ENCODE data around the gene TOP3A. TPM values are rescaled to one million over a fixed set of nuclear protein-coding genes. Genes with fewer than 3 reads are reported as not detected.

TOP3A gene
- total RNA-seq, 5 donors from 2014 or later (not counting 1 experiment from before 2014, with no cell fraction given): 34.0 to 60.4 (median 52.8) TPM

GRCh38 chr17:18326039-18326438, 11.2 kb upstream of the TOP3A start:
- H3K4me3 Mint-ChIP-seq: no peak overlapping the region
- no peaks in the 10 kb centered on the region for H3K27me3 Mint-ChIP-seq
- ChIA-PET CTCF (no interaction called here), POLR2A (no interaction called here)
- H3K36me3 ChIP-seq (ENCODE audit: control insufficient read depth in 2 of 2, extremely low read depth in 1 of 2, insufficient read depth in 1 of 2, low read length in 1 of 2): peaks cover 26 to 61% of the 10 kb centered on the region in 2 donors
- no peaks in the 10 kb centered on the region for H3K9me3 ChIP-seq
- WGBS (ENCODE audit: insufficient coverage): no CpG with 5 or more reads among the region's 2 CpGs
- peaks cover 10 to 21% (median 14%) of the 10 kb centered on the region in 3 donors for H3K4me1 Mint-ChIP-seq
- H3K4me3 ChIP-seq (ENCODE audit: control insufficient read depth in 1 of 2, extremely low read depth in 1 of 2, low read length in 1 of 2): no peak overlapping the region
- H3K27me3 ChIP-seq (replicated peaks in 1 of 2; ENCODE audit: control insufficient read depth in 2 of 2, extremely low read depth in 1 of 2, insufficient read depth in 2 of 2, low read length in 1 of 2): no peaks in the 10 kb centered on the region
- ATAC-seq (replicated peaks in 1 of 4): no peak
- H3K4me1 ChIP-seq (ENCODE audit: control insufficient read depth in 1 of 2, extremely low read depth in 1 of 2, insufficient read depth in 2 of 2, low read length in 2 of 2): peaks cover 0 to 20% of the 10 kb centered on the region in 2 experiments
- H3K36me3 Mint-ChIP-seq: peaks cover 30% of the 10 kb centered on the region
- no peaks in the 10 kb centered on the region for H3K9me3 Mint-ChIP-seq
- no peak overlapping the region for H3K27ac ChIP-seq (ENCODE audit: low read length)
- H3K27ac Mint-ChIP-seq: no peak overlapping the region
- no peak for DNase-seq

GRCh38 chr17:18324140-18325050, 9.6 kb upstream of the TOP3A start:
- Mint-ChIP-seq H3K36me3 (peaks cover 35% of the 10 kb centered on the region), H3K4me3 (no peak overlapping the region), H3K4me1 (peaks cover 27 to 35% (median 31%) of the 10 kb centered on the region in 3 donors), H3K27me3 (no peaks in the 10 kb centered on the region), H3K9me3 (no peaks in the 10 kb centered on the region), H3K27ac (no peak overlapping the region)
- Histone ChIP-seq H3K9me3 (no peaks in the 10 kb centered on the region), H3K27me3 (replicated peaks in 1 of 2; ENCODE audit: control insufficient read depth in 2 of 2, extremely low read depth in 1 of 2, insufficient read depth in 2 of 2, low read length in 1 of 2) (no peaks in the 10 kb centered on the region), H3K36me3 (ENCODE audit: control insufficient read depth in 2 of 2, extremely low read depth in 1 of 2, insufficient read depth in 1 of 2, low read length in 1 of 2) (peaks cover 26 to 74% of the 10 kb centered on the region in 2 donors), H3K4me3 (ENCODE audit: control insufficient read depth in 1 of 2, extremely low read depth in 1 of 2, low read length in 1 of 2) (no peak overlapping the region), H3K4me1 (ENCODE audit: control insufficient read depth in 1 of 2, extremely low read depth in 1 of 2, insufficient read depth in 2 of 2, low read length in 2 of 2) (peaks cover 0 to 35% of the 10 kb centered on the region in 2 experiments), H3K27ac (ENCODE audit: low read length) (no peak overlapping the region)
- 96% methylated on average over 22 of the region's 27 CpGs for WGBS (ENCODE audit: insufficient coverage)
- DNase-seq (no peak), ATAC-seq (replicated peaks in 1 of 4) (no peak)
- ChIA-PET POLR2A (no interaction called here), CTCF (no interaction called here)

- ATAC-seq (replicated peaks in 1 of 4) (no peak), DNase-seq (no peak)
- Histone ChIP-seq H3K27ac (ENCODE audit: low read length) (no peak overlapping the region), H3K4me3 (ENCODE audit: control insufficient read depth in 1 of 2, extremely low read depth in 1 of 2, low read length in 1 of 2) (no peak overlapping the region), H3K36me3 (ENCODE audit: control insufficient read depth in 2 of 2, extremely low read depth in 1 of 2, insufficient read depth in 1 of 2, low read length in 1 of 2) (peaks cover 26 to 75% of the 10 kb centered on the region in 2 donors), H3K27me3 (replicated peaks in 1 of 2; ENCODE audit: control insufficient read depth in 2 of 2, extremely low read depth in 1 of 2, insufficient read depth in 2 of 2, low read length in 1 of 2) (no peaks in the 10 kb centered on the region), H3K9me3 (no peaks in the 10 kb centered on the region), H3K4me1 (ENCODE audit: control insufficient read depth in 1 of 2, extremely low read depth in 1 of 2, insufficient read depth in 2 of 2, low read length in 2 of 2) (peaks cover 0 to 42% of the 10 kb centered on the region in 2 experiments)
- WGBS (ENCODE audit: insufficient coverage): 94% methylated on average over 11 of the region's 16 CpGs
- ChIA-PET CTCF (no interaction called here), POLR2A (no interaction called here)
- H3K27ac Mint-ChIP-seq: no peak overlapping the region
- no peak overlapping the region for H3K4me3 Mint-ChIP-seq
- H3K9me3 Mint-ChIP-seq: no peaks in the 10 kb centered on the region
- peaks cover 37% of the 10 kb centered on the region for H3K36me3 Mint-ChIP-seq
- no peaks in the 10 kb centered on the region for H3K27me3 Mint-ChIP-seq
- H3K4me1 Mint-ChIP-seq: peaks cover 35 to 42% (median 38%) of the 10 kb centered on the region in 3 donors
These were observed 8.8 kb upstream of the TOP3A start for GRCh38 chr17:18323507-18324139.

GRCh38 chr17:18323007-18323406, 8.2 kb upstream of the TOP3A start:
- H3K36me3 Mint-ChIP-seq: peaks cover 34% of the 10 kb centered on the region
- ChIA-PET CTCF (no interaction called here), POLR2A (no interaction called here)
- Histone ChIP-seq H3K9me3 (no peaks in the 10 kb centered on the region), H3K36me3 (ENCODE audit: control insufficient read depth in 2 of 2, extremely low read depth in 1 of 2, insufficient read depth in 1 of 2, low read length in 1 of 2) (peaks cover 26 to 70% of the 10 kb centered on the region in 2 donors), H3K27ac (ENCODE audit: low read length) (no peak overlapping the region), H3K4me1 (ENCODE audit: control insufficient read depth in 1 of 2, extremely low read depth in 1 of 2, insufficient read depth in 2 of 2, low read length in 2 of 2) (peaks cover 0 to 49% of the 10 kb centered on the region in 2 experiments), H3K4me3 (ENCODE audit: control insufficient read depth in 1 of 2, extremely low read depth in 1 of 2, low read length in 1 of 2) (no peak overlapping the region), H3K27me3 (replicated peaks in 1 of 2; ENCODE audit: control insufficient read depth in 2 of 2, extremely low read depth in 1 of 2, insufficient read depth in 2 of 2, low read length in 1 of 2) (no peaks in the 10 kb centered on the region)
- no peaks in the 10 kb centered on the region for H3K27me3 Mint-ChIP-seq
- DNase-seq (no peak), ATAC-seq (replicated peaks in 1 of 4) (no peak)
- no peak overlapping the region for H3K4me3 Mint-ChIP-seq
- no peaks in the 10 kb centered on the region for H3K9me3 Mint-ChIP-seq
- 86% methylated on average over 3 of the region's 3 CpGs for WGBS (ENCODE audit: insufficient coverage)
- H3K4me1 Mint-ChIP-seq: peaks cover 41 to 47% (median 45%) of the 10 kb centered on the region in 3 donors
- no peak overlapping the region for H3K27ac Mint-ChIP-seq

- no peaks in the 10 kb centered on the region for H3K27me3 ChIP-seq (replicated peaks in 1 of 2; ENCODE audit: control insufficient read depth in 2 of 2, extremely low read depth in 1 of 2, insufficient read depth in 2 of 2, low read length in 1 of 2)
- ChIA-PET POLR2A (no interaction called here), CTCF (no interaction called here)
- Mint-ChIP-seq H3K27me3 (no peaks in the 10 kb centered on the region), H3K36me3 (peaks cover 34% of the 10 kb centered on the region), H3K27ac (no peak overlapping the region), H3K9me3 (no peaks in the 10 kb centered on the region), H3K4me3 (no peak overlapping the region), H3K4me1 (peaks cover 46 to 52% (median 49%) of the 10 kb centered on the region in 3 donors)
- 99% methylated on average over 10 of the region's 12 CpGs for WGBS (ENCODE audit: insufficient coverage)
- peaks cover 2 to 53% of the 10 kb centered on the region in 2 experiments for H3K4me1 ChIP-seq (ENCODE audit: control insufficient read depth in 1 of 2, extremely low read depth in 1 of 2, insufficient read depth in 2 of 2, low read length in 2 of 2)
- ATAC-seq (replicated peaks in 1 of 4): no peak
- H3K4me3 ChIP-seq (ENCODE audit: control insufficient read depth in 1 of 2, extremely low read depth in 1 of 2, low read length in 1 of 2): no peak overlapping the region
- peaks cover 25 to 72% of the 10 kb centered on the region in 2 donors for H3K36me3 ChIP-seq (ENCODE audit: control insufficient read depth in 2 of 2, extremely low read depth in 1 of 2, insufficient read depth in 1 of 2, low read length in 1 of 2)
- no peak overlapping the region for H3K27ac ChIP-seq (ENCODE audit: low read length)
- DNase-seq: no peak
- H3K9me3 ChIP-seq: no peaks in the 10 kb centered on the region
These were observed 7.7 kb upstream of the TOP3A start for GRCh38 chr17:18322522-18322921.

- no peak for ATAC-seq (replicated peaks in 1 of 4)
- Mint-ChIP-seq H3K9me3 (peaks cover 0 to 4% (median 0%) of the 10 kb centered on the region in 3 donors), H3K27ac (no peak overlapping the region), H3K4me1 (peaks cover 55 to 63% (median 58%) of the 10 kb centered on the region in 3 donors), H3K4me3 (no peak overlapping the region), H3K36me3 (peaks cover 44% of the 10 kb centered on the region), H3K27me3 (no peaks in the 10 kb centered on the region)
- no peaks in the 10 kb centered on the region for H3K27me3 ChIP-seq (replicated peaks in 1 of 2; ENCODE audit: control insufficient read depth in 2 of 2, extremely low read depth in 1 of 2, insufficient read depth in 2 of 2, low read length in 1 of 2)
- peaks cover 19 to 74% of the 10 kb centered on the region in 2 donors for H3K36me3 ChIP-seq (ENCODE audit: control insufficient read depth in 2 of 2, extremely low read depth in 1 of 2, insufficient read depth in 1 of 2, low read length in 1 of 2)
- no peak overlapping the region for H3K27ac ChIP-seq (ENCODE audit: low read length)
- H3K4me3 ChIP-seq (ENCODE audit: control insufficient read depth in 1 of 2, extremely low read depth in 1 of 2, low read length in 1 of 2): no peak overlapping the region
- ChIA-PET POLR2A (no interaction called here), CTCF (interaction anchor here (0.6 to 1.3 kb wide), 3 partner anchors 40 to 106 kb away, joined by 3 to 4 read pairs (median 3); partner anchors contain the start of gene SHMT1 (in 1 of the 2))
- WGBS (ENCODE audit: insufficient coverage): 100% methylated on average over 3 of the region's 5 CpGs
- H3K4me1 ChIP-seq (ENCODE audit: control insufficient read depth in 1 of 2, extremely low read depth in 1 of 2, insufficient read depth in 2 of 2, low read length in 2 of 2): peaks cover 8 to 66% of the 10 kb centered on the region in 2 experiments
- DNase-seq: no peak
- H3K9me3 ChIP-seq: no peaks in the 10 kb centered on the region
These were observed 6.5 kb upstream of the TOP3A start for GRCh38 chr17:18321309-18321708.
